HL-60 (cell line): Measurements from ENCODE around the gene RTL10.

Experiments used
- GABPA ChIP-seq: IDR thresholded peaks from 2 replicates; pipeline ENCODE4 v1.6.1; 2012; ENCODE audit warnings: low read depth
- POLR2AphosphoS5 ChIP-seq: IDR thresholded peaks from 2 replicates; pipeline ENCODE4 v1.6.1; 2012; ENCODE audit warnings: low read depth

DNA sequence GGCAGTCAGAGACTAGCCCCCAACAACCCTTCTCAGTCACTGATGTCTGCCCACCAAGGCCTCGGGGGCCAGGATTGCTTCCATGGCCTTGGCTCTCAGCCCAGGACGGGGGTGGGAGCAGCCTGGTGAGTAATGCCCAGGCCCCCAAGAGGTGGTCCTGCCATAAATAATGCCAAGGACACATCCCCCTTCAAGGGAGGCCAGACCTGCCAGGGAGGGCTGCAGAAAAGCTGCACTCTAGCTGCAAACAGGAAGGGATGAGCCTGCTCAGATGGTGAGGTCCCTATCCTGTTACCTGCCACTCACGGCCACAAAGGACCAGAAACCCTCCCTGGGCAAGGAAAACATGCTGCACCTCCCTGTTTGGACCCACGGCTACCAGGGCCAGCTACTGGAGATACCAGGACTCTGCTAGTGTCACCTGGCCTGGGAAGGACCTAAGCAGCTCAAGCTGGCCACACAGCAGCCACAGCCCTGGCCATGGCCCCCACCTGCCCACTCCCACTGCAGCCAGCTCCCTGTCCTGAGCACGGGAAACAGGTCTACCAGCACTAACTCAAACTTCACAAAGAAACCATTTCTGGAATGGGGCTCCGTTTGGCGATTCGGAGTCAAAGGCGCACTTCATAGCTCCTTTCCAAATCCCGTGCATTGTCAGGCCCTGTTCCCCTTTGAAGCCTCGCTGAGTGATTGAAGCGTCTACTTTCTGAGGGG lies 12.1 kb downstream of the RTL10 start:
- TF ChIP-seq POLR2AphosphoS5 = no peak
- no peak for TF ChIP-seq GABPA
